ENCODE results near the gene TRDN.
A peak's percentile ranks its signal among the peaks of the same experiment; 100 is the strongest.
"Not testable (repeated sequence)": the region's sequence is repeated elsewhere in the genome, so short reads cannot be mapped to it uniquely, and the experiment has no call there.

The TRDN gene

DNA sequence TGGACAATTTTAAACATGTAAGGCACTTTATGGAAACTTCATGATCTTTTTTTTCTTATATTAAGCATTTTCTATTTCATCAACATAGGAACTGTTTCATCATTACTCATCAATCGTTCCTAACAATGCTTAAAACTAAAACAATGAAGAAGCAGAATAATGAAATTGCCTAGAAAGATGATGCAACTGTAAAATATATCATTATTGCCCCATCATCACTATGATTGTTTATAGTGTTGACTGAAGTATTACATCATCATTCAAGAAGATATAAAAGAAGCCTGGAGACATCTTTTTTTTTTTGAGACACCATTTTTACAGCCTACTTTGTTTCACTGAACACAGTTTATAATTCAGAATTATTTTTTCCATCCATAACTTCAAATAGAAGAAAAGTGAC, 147.2 kb downstream of the TRDN start:
- DNase-seq: no peak

DNA sequence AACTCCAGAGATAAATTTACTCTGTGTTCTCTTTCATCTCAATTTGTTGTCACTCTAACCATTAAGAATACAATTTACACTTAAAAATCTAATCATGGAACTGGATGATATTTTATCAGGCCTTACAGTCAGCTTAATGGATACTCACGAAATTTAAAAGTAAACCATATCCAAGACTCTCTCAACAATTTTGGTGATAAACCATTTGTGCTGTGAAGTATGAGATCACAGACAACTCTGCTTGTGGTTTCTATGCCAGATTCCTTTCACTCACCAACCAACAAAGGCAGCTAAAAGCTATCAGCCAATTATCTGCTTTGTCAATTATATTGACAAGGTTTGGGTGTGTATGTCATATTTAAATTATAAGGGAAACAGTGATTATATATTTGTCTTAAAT, 155.8 kb downstream of the TRDN start:
- no peak for DNase-seq

DNA sequence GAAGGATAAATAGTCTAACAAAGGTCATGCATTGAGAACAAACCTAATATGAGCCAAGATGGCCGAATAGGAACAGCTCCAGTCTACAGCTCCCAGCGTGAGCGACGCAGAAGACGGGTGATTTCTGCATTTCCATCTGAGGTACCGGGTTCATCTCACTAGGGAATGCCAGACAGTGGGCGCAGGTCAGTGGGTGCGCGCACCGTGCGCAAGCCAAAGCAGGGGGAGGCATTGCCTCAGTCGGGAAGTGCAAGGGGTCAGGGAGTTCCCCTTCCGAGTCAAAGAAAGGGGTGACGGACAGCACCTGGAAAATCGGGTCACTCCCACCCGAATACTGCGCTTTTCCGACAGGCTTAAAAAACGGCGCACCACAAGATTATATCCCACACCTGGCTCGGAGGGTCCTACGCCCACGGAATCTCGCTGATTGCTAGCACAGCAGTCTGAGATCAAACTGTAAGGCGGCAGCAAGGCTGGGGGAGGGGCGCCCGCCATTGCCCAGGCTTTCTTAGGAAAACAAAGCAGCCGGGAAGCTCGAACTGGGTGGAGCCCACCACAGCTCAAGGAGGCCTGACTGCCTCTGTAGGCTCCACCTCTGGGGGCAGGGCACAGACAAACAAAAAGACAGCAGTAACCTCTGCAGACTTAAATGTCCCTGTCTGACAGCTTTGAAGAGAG, 164.6 kb downstream of the TRDN start:
- DNase-seq: not testable (repeated sequence)

DNA sequence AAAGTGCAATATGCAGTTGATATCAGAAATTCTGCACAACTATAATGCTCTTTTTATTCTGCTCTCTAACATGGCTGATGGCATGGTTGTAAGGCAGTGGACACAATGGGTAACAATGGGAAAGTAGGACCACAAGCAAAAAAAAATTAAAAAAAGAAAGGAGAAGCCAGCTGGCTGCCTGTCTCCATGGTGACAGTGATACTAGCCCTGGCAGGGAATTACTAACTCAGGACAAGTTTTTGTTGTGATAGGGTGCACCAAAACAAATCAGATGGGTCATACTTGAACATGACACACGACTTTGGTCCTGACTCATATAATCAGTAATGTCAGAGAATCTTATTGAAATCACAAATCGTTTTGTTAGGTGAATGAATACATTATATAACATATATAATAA, 169.4 kb downstream of the TRDN start:
- no peak for DNase-seq

DNA sequence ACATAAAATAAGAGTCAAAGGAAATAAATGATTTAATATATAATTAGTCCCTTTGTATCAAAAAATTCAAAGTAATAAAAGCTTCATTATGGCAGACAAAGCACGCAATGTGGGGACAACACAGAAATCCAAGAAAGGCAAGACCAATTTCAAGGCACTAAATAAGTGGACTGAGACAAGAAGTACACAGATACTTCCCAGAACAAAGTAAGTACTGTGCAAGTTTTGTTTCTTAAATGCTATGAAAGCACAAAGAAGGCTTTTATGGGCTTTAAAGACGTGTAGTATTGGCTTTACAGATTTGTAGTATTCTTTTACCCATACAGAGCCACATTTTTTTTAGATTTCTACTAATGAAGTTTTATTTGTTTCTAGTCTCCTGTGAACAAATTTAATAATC, 174.6 kb downstream of the TRDN start:
- DNase-seq: no peak

GRCh38 chr6:123458218-123458617, 178.5 kb downstream of the TRDN start:
- DNase-seq: no peak

DNA sequence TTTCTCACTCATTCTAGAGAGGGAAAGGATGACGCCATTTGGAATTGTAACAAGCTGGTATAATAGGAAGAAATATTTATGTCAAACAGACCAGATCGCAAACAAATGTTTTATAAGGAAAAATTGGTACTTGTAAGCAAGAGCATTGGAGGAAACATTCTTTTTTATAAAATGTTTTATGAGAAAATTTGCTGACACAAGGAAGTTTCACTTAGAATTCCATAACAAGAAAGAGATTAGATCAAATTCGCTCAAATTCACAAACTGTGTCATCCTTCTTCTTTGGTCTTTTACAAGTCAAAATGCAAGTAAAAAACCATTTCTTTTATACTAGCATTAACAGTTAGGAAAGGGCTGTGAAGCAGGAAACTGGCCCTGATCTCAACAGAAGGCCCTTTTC, 179.9 kb downstream of the TRDN start:
- DNase-seq: no peak

GRCh38 chr6:123454448-123454847, 182.3 kb downstream of the TRDN start:
- no peak for DNase-seq

DNA sequence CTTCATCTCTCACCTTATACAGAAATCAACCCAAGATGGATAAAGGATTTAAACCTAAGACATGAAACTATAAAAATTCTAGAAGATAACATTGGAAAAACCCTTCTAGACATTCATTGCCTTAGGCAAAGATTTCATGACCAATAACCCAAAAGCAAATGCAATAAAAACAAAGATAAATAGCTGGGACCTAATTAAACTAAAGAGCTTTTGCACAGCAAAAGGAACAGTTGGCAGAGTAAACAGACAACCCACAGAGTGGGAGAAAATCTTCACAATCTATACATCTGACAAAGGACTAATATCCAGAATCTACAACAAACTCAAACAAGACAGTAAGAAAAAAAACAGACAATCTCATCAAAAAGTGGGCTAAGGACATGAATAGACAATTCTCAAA, 183.7 kb downstream of the TRDN start:
- DNase-seq: not testable (repeated sequence)

DNA sequence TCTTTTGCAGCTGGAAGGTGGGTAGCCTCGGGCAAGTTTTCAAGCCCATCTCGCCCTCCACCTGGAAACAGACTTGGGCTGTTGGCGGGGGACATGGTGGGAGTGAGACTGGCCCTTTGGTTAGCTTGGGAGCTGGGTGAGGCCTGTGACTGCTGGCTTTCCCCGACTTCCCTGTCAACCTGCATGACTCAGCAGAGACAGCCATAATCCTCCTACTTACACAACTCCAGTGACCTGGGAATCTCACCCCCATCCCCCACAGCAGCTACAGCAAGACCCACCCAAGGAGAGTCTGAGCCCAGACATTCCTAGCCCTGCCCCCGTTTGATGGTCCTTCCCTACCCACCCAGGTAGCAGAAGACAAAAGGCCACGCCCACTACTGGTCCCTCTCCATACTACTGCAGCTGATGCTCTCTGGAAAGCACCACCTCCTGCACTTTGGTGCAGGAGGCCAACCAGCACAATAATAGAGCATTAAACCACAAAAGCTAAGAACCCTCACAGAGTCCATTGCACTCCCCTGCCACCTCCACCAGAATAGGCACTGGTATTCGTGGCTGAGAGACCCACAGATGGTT, 188.4 kb downstream of the TRDN start:
- no peak for DNase-seq

- no peak for DNase-seq
These were observed 189.3 kb downstream of the TRDN start for GRCh38 chr6:123447315-123447937.

DNA sequence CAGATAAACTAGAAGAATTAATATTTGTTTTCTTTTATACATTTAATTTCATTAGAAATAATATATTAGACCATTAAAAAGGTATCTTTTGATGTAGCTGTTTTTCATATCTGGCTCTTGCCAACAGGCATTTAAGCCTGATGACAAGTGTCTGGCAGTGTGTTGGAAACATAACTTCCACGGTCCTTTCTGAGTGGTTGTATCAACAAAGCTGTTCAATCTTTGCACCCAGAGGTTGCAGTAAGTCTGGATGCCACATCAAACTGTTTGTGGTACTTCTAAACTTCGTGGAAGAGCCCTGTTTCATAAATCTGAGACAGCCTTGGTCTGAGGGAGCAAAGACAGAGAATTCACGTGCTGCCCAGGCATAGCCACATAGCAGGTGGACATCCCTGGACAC, 197.4 kb downstream of the TRDN start:
- DNase-seq: no peak

DNA sequence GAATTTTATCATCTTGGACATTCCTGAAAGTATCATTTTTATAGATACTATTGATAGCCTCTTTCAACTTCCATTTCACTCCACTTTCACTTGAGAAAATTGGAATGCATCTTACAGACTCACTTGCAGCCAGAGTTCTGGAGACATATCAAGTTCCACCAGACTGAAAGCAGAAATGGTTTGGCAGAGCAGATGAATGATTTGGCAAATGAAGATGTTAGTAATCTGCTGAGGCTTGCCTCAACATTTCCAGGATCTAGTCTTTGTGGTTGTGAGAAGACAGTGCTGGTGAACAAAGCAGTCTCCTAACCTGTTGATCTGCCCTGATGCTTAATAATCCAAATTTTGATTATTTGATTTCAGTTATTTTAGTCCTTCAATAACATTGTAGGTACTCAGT, 202.6 kb downstream of the TRDN start:
- DNase-seq: no peak

DNA sequence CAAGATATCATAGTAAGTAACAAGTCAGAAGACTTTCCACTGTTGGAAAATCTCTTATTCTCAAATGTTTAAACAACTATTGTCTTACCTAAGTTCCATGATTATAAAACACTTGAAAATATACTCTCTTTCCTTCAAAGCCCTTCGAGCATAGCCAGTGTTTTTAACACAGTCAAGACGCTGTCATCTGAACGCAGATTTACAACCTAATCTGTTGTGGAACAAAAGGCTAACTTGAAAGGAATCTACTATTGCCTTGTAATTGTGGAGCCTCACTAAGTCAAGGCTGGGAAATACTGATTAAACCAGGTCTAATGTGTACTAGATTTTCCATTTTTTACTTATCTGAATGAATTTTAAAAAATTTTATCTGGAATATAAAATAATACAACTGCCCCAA, 205.8 kb downstream of the TRDN start:
- no peak for DNase-seq

DNA sequence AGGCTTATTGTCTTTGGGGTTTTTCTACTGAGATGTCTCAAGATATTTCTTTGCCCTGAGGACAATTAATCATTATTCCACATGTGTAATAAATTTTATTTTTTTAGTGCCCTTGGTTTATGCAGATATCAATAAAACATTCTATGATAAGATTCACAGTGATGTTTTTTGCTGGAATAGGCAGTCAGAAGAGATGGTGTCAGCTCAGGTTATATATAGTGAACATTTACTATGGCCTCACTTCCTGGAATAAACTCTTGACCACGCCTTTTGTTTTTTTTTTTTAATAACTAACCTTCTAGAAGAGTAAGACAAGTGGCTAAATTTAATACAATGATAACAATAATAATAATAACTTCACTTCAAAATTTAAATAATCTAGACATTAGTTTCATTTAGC, 209.7 kb downstream of the TRDN start:
- no peak for DNase-seq

GRCh38 chr6:123423130-123423529, 213.6 kb downstream of the TRDN start:
- no peak for DNase-seq

DNA sequence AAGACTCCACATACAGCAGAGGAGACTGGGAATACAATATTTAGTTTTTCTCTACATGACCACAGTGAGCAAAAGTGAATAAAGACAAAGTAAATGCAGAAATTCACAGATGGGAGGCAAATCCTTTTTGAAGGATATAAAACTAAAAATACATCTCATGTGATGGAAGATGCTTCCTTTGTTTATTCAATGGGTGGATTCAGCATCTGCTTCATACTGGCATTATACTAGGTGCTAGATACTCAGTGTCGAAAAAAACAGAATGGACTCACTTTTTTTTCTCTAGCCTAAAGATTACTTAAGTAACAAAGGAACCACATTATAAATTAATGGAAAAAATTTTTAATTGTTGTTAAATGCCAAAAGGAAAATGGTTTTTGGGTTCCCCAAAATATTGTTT, 216.2 kb downstream of the TRDN start:
- DNase-seq: no peak

- DNase-seq: no peak
These were observed 218.7 kb downstream of the TRDN start for GRCh38 chr6:123418071-123418470.

- DNase-seq: no peak
These were observed 219.2 kb downstream of the TRDN start for GRCh38 chr6:123417535-123417934.

DNA sequence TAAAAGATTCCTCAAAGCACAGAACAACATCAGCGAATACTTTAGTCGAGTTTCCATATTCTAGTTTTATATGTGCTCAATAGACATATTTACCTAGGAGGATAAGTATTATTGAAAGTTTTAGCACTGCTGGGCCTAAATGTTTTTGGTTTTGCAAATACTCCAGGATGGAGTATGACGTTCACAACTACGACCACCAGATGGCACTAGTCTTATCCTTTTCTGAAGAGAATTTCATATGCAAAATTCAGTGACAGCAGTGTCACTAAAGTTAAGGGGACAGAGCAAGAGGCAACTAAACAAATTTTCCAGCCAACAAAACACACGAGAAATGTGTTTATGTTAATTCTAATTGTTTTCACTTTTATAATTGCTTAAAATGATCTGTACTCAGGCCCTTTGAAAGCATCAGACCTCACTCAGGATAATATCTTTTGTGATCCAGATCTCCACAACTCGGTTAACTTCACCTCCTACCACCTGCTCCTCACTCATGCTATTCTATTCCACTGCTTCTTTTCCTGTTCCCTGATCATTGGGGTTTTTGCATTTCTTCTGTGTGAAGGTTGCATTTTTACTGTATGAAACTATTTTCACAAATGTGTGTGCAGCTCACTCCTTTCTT, 220.8 kb downstream of the TRDN start:
- peak; percentile 90 for DNase-seq

- DNase-seq: no peak
These were observed 231.8 kb downstream of the TRDN start for GRCh38 chr6:123404975-123405374.

DNA sequence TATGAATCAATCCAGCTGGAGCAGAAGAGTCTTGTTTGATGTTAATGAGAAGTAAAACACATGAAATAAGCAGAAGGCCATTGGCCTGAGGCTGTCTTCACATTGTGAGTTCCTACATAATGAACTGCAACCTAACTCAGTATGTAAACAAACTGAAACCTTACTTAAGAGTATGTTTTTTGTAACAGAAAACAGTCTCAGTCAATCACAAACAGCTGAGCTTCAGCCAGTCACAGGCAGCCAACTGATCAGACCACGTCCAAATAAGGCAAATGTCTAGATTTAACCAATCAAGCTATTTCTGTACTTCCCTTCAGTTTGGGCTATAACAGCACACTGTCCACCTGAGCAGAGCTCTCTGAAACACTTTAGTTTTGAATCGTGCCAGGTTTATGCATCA, 234.7 kb downstream of the TRDN start:
- no peak for DNase-seq

DNA sequence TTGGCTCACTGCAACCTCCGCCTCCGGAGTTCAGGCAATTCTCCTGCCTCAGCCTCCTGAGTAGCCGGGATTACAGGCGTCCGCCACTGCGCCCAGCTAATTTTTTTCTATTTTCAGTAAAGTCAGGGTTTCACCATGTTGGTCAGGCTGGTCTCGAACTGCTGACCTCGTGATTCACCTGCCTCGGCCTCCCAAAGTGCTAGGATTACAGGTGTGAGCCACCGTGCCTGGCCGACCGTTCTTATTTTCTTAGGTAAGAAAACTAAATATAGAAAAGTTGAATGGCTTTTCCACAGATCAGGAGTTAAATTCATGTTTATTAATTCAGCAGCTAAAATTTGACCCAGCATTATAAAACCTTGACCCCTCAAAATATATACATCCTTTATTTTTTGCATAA, 238.7 kb downstream of the TRDN start:
- DNase-seq: no peak

- DNase-seq: peak; percentile 95
These were observed 243.4 kb downstream of the TRDN start for GRCh38 chr6:123393331-123393730.
